Karpas-422 (cell line): ENCODE results near the gene COL6A2. TPM values are rescaled to one million over a fixed set of nuclear protein-coding genes. Genes with fewer than 3 reads are reported as not detected.

Experiments
- DNase-seq: peaks from one replicate; pipeline ENCODE4 v3.0.0-alpha.2; 2015
- H2AFZ ChIP-seq: fragments of 200-600 bp; sonication (generic); 2 replicates; pipeline ENCODE4 v1.6.1; 2014; ENCODE audit warnings: antibody characterized with exemption, low read length, mixed read lengths
- H3K27ac ChIP-seq: fragments of 200-600 bp; sonication (generic); 2 replicates; pipeline ENCODE4 v1.5.1; 2014; ENCODE audit warnings: mild to moderate bottlenecking, low read length, moderate library complexity
- H3K27me3 ChIP-seq: fragments of 200-600 bp; sonication (generic); 2 replicates; pipeline ENCODE4 v1.6.1; 2014; ENCODE audit warnings: low read length, mixed read lengths
- H3K36me3 ChIP-seq: fragments of 200-600 bp; sonication (generic); 2 replicates; pipeline ENCODE4 v1.6.1; 2014; ENCODE audit warnings: low read length, mixed read lengths; ENCODE audit not compliant: insufficient read depth
- H3K4me1 ChIP-seq: fragments of 200-600 bp; sonication (generic); 2 replicates; pipeline ENCODE4 v1.6.1; 2014; ENCODE audit warnings: mild to moderate bottlenecking, low read length, mixed read lengths
- H3K4me2 ChIP-seq: fragments of 200-600 bp; sonication (generic); 2 replicates; pipeline ENCODE4 v1.6.1; 2014; ENCODE audit warnings: low read length, low read depth, mild to moderate bottlenecking; ENCODE audit not compliant: poor library complexity, severe bottlenecking
- H3K4me3 ChIP-seq: fragments of 200-600 bp; sonication (generic); 2 replicates; pipeline ENCODE4 v1.5.1; 2014; ENCODE audit warnings: mild to moderate bottlenecking, antibody characterized with exemption, low read length, mixed read lengths
- H3K79me2 ChIP-seq: fragments of 200-600 bp; sonication (generic); 2 replicates; pipeline ENCODE4 v1.6.1; 2014; ENCODE audit warnings: mild to moderate bottlenecking, low read length, mixed read lengths
- H3K9ac ChIP-seq: fragments of 200-600 bp; sonication (generic); 2 replicates; pipeline ENCODE4 v1.6.0; 2014; ENCODE audit warnings: low read length
- H3K9me2 ChIP-seq: fragments of 200-600 bp; sonication (generic), shearing (Covaris generic); replicated peaks from 2 replicates; pipeline ENCODE4 v1.6.0; 2014; ENCODE audit warnings: mild to moderate bottlenecking, low read length, moderate library complexity; ENCODE audit not compliant: insufficient read depth
- H3K9me3 ChIP-seq: fragments of 300-700, 200-600 bp; sonication (generic); 2 replicates; pipeline ENCODE4 v1.6.1; 2014; ENCODE audit warnings: low read length, mixed read lengths
- H4K20me1 ChIP-seq: fragments of 200-600 bp; sonication (generic); 2 replicates; pipeline ENCODE4 v1.6.1; 2014; ENCODE audit warnings: mild to moderate bottlenecking, antibody characterized with exemption, low read length, low read depth; ENCODE audit not compliant: insufficient read depth
- total RNA-seq: library from RNA; depleted of rRNA; stranded (reverse); fragments of >200 nt; shearing (Covaris generic); gene quantifications from 2 replicates; pipeline ENCODE4 v1.2.3, GENCODE V29; 2014; ENCODE audit warnings: low replicate concordance

The COL6A2 gene
- total RNA-seq, 1 experiment from 2014 or later, result not detected

DNA sequence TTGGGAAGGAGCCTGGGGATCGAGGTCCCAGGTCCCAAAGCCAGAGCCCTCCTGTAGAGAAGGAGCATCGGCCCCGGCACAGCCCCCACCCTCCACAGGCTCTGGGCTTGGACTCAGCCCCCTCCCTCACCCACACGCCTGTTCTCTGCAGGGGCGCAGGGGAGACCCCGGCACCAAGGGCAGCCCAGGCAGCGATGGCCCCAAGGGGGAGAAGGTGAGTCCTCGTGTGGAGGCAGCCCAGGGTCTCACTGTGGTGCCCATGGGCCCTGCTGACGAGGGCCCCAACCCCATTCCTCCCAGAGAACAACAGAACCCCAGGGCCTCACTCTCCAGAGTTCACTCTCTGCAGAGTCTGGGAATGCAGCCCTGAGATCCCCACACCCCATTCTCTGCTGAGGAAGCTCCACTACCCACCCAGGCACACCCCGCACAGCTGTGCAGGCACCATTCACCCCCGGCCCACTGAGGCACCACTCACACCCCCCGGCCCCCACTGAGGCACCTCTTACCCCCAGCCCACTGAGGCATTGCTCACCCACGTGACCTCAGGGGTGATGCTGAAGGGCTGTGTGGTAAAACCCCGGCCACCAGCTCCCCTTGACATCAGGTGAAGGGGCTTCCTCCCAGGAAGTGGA, 21.8 kb downstream of the COL6A2 start:
- Histone ChIP-seq H3K9ac (no peak overlapping the region), H3K79me2 (no peaks in the 10 kb centered on the region), H3K4me3 (no peak overlapping the region), H4K20me1 (no peaks in the 10 kb centered on the region), H3K36me3 (no peaks in the 10 kb centered on the region), H3K27me3 (no peaks in the 10 kb centered on the region), H3K9me2 (no peaks in the 10 kb centered on the region), H3K27ac (no peak overlapping the region), H3K9me3 (no peaks in the 10 kb centered on the region), H3K4me2 (no peak overlapping the region), H2AFZ (no peak overlapping the region), H3K4me1 (no peaks in the 10 kb centered on the region)
- DNase-seq, result no peak

DNA sequence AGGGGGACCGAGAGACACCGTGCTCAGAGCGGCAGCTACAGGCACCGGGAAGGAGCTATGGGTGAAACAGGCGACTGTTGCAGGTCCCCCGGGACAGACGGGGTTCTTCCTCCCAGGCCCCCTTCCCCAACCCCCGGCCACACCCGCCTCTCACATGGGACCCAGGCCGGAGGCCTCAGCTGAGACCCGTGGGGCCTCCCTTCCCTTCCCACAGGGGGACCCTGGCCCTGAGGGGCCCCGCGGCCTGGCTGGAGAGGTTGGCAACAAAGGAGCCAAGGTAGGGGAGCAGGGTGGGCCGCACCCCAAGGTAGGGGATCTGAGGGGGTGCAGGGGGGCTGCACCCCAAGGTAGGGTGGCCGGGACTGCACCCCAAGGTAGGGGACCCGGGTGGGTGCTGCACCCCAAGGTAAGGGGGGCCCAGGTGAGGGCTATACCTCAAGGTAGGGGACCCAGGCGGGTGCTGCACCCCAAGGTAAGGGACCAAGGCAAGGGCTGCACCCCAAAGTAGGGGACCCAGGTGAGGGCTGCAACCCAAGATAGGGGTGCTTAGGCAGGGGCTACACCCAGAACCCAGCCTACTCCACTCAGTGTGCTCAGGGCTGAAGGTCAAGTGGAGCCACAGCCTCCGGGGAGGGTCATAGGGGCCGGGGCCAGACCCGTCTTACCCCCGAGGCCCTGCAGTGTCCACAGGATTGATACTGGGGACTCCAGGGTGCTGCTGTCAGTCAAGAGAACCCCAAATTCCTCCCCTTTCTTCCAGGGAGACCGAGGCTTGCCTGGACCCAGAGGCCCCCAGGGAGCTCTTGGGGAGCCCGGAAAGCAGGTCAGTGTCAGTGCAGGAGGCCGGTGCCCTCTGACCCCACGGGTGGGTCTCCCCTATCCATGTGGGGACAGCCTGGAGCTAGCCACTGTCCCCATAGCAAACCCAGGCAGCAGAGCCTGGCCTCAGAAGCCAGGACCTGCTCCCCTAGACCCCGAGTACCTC, 22.7 kb downstream of the COL6A2 start:
- Histone ChIP-seq H3K9ac (no peak overlapping the region), H3K79me2 (no peaks in the 10 kb centered on the region), H3K27me3 (no peaks in the 10 kb centered on the region), H4K20me1 (no peaks in the 10 kb centered on the region), H3K9me2 (no peaks in the 10 kb centered on the region), H3K4me3 (no peak overlapping the region), H3K36me3 (no peaks in the 10 kb centered on the region), H3K4me2 (no peak overlapping the region), H3K9me3 (no peaks in the 10 kb centered on the region), H2AFZ (no peak overlapping the region), H3K27ac (no peak overlapping the region), H3K4me1 (no peaks in the 10 kb centered on the region)
- DNase-seq, result no peak

DNA sequence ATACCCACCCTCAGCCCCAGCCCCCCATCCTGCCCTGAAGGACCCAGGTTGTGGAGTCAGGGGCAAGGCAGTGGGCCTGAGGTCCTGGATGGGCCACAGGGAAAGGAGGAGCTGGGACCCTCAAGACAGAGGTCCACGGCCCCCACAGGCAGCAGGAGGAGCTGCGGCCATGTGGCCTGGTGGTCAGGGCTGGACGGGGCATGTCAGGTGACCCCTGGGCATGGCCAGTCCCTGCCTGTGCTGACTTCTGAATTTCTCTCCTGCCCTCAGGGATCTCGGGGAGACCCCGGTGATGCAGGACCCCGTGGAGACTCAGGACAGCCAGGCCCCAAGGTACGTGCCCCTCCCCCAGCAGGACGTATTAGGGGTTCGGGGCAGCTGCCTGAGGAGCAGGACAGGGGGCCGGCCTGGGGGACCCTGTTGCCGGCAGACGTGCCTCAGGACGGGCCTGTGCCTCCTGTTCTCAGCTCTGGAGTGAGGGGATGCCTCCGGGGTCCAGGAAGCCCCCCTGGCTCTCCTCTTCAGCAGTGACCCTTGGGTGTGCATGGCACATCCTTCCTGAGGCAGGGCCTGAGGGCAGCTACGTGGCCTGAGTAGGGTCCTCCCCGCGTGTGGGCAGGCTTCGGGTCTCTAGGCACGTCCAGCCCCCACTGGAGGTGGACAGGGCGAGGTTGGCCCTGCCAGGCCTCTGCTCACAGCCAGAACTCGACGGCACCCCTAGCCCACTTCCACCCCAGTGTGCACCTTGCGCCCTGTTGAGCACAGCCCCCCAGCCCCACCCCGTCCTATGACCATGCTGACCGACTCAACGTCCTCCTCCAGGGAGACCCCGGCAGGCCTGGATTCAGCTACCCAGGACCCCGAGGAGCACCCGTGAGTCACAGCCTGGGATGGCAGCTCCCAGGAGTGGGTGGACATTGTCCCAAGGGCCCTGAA, 23.6 kb downstream of the COL6A2 start:
- no peak overlapping the region for H2AFZ ChIP-seq
- H3K9me3 ChIP-seq, result no peaks in the 10 kb centered on the region
- H4K20me1 ChIP-seq, result no peaks in the 10 kb centered on the region
- no peaks in the 10 kb centered on the region for H3K79me2 ChIP-seq
- no peaks in the 10 kb centered on the region for H3K36me3 ChIP-seq
- no peaks in the 10 kb centered on the region for H3K9me2 ChIP-seq
- H3K27ac ChIP-seq, result no peak overlapping the region
- H3K9ac ChIP-seq, result no peak overlapping the region
- H3K4me3 ChIP-seq, result no peak overlapping the region
- no peak for DNase-seq
- H3K4me2 ChIP-seq, result no peak overlapping the region
- H3K27me3 ChIP-seq, result no peaks in the 10 kb centered on the region
- no peaks in the 10 kb centered on the region for H3K4me1 ChIP-seq

DNA sequence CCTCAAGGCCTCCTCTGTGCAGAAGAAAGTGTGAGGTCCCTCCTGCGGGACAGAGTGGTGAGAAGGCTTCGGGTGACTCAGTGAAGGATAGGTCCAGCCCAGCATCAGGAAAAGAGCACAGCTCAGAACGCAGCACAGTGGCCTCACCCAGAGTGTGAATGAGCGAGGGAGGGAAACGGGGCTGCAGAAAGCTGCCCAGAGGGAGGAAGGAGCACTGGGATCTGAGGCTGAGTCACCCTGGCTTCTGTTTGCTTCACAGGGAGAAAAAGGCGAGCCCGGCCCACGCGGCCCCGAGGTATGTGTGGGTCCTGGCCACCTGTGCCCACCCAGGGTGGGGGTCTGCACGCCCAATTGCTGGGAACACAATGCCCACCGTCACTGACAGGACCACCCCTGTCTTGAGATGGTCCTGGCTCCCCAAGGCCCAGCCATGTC, 24.3 kb downstream of the COL6A2 start:
- H3K36me3 ChIP-seq, result no peaks in the 10 kb centered on the region
- no peak overlapping the region for H3K9ac ChIP-seq
- no peak for DNase-seq
- H4K20me1 ChIP-seq, result no peaks in the 10 kb centered on the region
- no peaks in the 10 kb centered on the region for H3K79me2 ChIP-seq
- H3K4me2 ChIP-seq, result no peak overlapping the region
- H3K4me1 ChIP-seq, result peaks cover 4% of the 10 kb centered on the region; the same call in 1 of the 2 replicates
- no peaks in the 10 kb centered on the region for H3K27me3 ChIP-seq
- H3K4me3 ChIP-seq, result no peak overlapping the region
- no peak overlapping the region for H2AFZ ChIP-seq
- no peak overlapping the region for H3K27ac ChIP-seq
- no peaks in the 10 kb centered on the region for H3K9me2 ChIP-seq
- no peaks in the 10 kb centered on the region for H3K9me3 ChIP-seq

DNA sequence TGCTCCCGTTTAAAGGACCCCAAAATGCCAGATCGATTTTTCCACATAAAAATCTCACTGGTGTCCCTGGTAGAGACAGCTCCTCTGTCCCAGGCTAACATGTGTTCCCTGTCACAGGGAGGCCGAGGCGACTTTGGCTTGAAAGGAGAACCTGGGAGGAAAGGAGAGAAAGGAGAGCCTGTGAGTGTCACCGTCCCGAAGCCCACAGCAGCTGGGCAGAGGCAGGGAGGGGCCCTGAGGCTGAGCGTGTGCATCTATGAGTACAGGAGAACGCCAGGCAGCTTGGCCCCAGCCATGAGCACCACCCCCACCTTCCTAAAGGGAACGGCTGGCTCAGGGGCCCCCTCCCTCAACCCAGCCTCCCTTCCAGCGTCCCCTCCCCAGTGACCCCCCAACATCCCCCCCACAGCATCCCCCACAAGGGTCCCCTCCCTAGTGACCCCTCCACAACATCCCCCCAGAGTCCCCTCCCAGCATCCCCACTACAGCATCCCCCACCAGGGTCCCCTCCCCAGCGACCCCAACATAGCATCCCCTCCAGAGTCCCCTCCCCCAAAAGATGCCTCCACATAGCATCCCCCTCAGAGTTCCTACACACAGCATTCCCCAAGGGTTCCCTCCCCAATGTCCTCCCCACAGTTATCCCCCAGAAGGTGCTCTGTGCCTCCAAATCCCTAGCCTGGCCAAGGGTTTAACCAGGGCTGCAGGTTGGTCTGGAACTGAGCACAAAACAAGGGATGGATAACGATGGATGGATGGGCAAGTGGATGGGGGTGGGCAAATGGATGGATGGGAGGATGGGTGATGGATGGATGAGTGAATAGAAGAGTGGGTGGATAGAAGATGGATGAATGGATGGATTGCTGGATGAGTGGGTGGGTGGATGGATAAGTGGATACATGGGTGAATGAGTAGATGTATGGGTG, 25.1 kb downstream of the COL6A2 start:
- Histone ChIP-seq H2AFZ (no peak overlapping the region), H3K79me2 (no peaks in the 10 kb centered on the region), H3K27ac (no peak overlapping the region), H3K27me3 (no peaks in the 10 kb centered on the region), H3K9me3 (no peaks in the 10 kb centered on the region), H3K4me1 (peaks cover 4% of the 10 kb centered on the region; the same call in 1 of the 2 replicates), H3K36me3 (no peaks in the 10 kb centered on the region), H3K9ac (no peak overlapping the region), H3K4me3 (no peak overlapping the region), H3K4me2 (no peak overlapping the region), H3K9me2 (no peaks in the 10 kb centered on the region), H4K20me1 (no peaks in the 10 kb centered on the region)
- DNase-seq, result no peak

DNA sequence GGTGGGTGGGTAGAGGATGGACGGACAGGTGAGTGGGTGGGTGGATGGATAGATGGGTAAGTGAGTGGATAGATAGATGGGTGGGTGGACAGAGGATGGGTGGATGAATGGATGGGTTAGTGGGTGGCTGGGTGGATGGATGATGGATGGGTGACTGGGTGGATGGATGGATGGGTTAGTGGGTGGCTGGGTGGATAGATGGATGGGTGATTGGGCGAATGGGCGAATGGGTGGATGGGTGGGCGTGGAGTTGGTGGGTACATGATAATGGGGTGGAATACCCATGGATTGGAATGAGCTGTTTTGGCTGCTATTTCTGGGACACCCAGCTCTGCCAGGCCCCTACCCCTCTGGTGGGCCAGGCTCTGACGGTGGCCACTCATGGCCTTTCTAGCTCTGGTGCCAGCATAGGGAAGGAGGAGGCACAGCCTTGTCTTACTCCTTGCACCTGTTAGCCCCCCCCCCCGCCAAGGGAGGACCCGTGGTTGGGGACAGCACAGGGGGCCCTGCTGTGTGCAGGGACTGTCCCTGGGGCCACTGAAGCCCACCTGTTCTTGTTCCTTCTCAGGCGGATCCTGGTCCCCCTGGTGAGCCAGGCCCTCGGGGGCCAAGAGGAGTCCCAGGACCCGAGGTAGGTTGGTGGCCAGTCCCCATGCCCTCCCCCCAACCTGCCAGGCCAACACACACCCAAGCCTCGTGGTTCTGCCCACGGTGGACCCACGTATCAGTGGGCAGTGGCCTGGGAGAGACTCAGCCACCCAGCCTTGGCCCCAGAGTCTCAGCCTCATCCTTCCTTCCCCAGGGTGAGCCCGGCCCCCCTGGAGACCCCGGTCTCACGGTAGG, 26.4 kb downstream of the COL6A2 start:
- Histone ChIP-seq H3K27me3 (no peaks in the 10 kb centered on the region), H3K9ac (no peak overlapping the region), H3K36me3 (no peaks in the 10 kb centered on the region), H4K20me1 (no peaks in the 10 kb centered on the region), H3K27ac (no peak overlapping the region), H3K4me3 (no peak overlapping the region), H3K9me3 (no peaks in the 10 kb centered on the region), H3K79me2 (no peaks in the 10 kb centered on the region), H2AFZ (no peak overlapping the region), H3K9me2 (no peaks in the 10 kb centered on the region), H3K4me1 (peaks cover 4% of the 10 kb centered on the region; the same call in 1 of the 2 replicates), H3K4me2 (no peak overlapping the region)
- DNase-seq, result no peak
